Fibroblast of peridontal ligament (primary cell): Measurements from ENCODE around the gene TRERF1.
A peak's percentile ranks its signal among the peaks of the same experiment; 100 is the strongest.
"Not testable (repeated sequence)": the region's sequence is repeated elsewhere in the genome, so short reads cannot be mapped to it uniquely, and the experiment has no call there.

Source experiments
- DNase-seq: peaks from one replicate; pipeline ENCODE4 v3.0.0-alpha.2; 2010; ENCODE audit errors: extremely low read depth

TRERF1 gene

GRCh38 chr6:42225029-42225339 lies 226.7 kb downstream of the TRERF1 start:
- DNase-seq: no peak

GRCh38 chr6:42224222-42225028 lies 227.3 kb downstream of the TRERF1 start:
- DNase-seq: peak; percentile 74

GRCh38 chr6:42222448-42222847 lies 229.3 kb downstream of the TRERF1 start:
- no peak for DNase-seq

- no peak for DNase-seq
These were observed 230.2 kb downstream of the TRERF1 start for GRCh38 chr6:42221546-42221945.

GRCh38 chr6:42220807-42221206 lies 230.9 kb downstream of the TRERF1 start:
- no peak for DNase-seq

GRCh38 chr6:42217519-42218367 lies 234.0 kb downstream of the TRERF1 start, which contains the start of gene MRPS10:
TSS of gene MRPS10 (minus strand) at chr6:42217861. CDS start at chr6:42217849, 12 bp downstream.
- peak; percentile 93 for DNase-seq

- DNase-seq: no peak
These were observed 234.6 kb downstream of the TRERF1 start for GRCh38 chr6:42217157-42217518.

- DNase-seq: not testable (repeated sequence)
These were observed 235.2 kb downstream of the TRERF1 start for GRCh38 chr6:42216495-42216894.

GRCh38 chr6:42212442-42212841 lies 239.3 kb downstream of the TRERF1 start:
- no peak for DNase-seq

- DNase-seq: no peak
These were observed 240.0 kb downstream of the TRERF1 start for GRCh38 chr6:42211726-42212125.

- DNase-seq: no peak
These were observed 241.2 kb downstream of the TRERF1 start for GRCh38 chr6:42210551-42210950.

GRCh38 chr6:42207559-42207958 lies 244.2 kb downstream of the TRERF1 start:
- DNase-seq: not testable (repeated sequence)

- DNase-seq: no peak
These were observed 246.9 kb downstream of the TRERF1 start for GRCh38 chr6:42204768-42205282.

GRCh38 chr6:42203183-42203582 lies 248.5 kb downstream of the TRERF1 start:
- no peak for DNase-seq

GRCh38 chr6:42202131-42202915 lies 249.4 kb downstream of the TRERF1 start:
- not testable (repeated sequence) for DNase-seq

- no peak for DNase-seq
These were observed 250.3 kb downstream of the TRERF1 start for GRCh38 chr6:42201382-42201781.

- DNase-seq: peak; percentile 99
These were observed 251.7 kb downstream of the TRERF1 start for GRCh38 chr6:42200035-42200434.

- peak; percentile 70 for DNase-seq
These were observed 252.4 kb downstream of the TRERF1 start for GRCh38 chr6:42199106-42199981.

- DNase-seq: peak; percentile 44
These were observed 254.0 kb downstream of the TRERF1 start for GRCh38 chr6:42197555-42198362.

GRCh38 chr6:42195415-42195814 lies 256.3 kb downstream of the TRERF1 start:
- no peak for DNase-seq
